HepG2 (cell line): Measurements from ENCODE around the gene ARG1. TPM values are rescaled to one million over a fixed set of nuclear protein-coding genes. Genes with fewer than 3 reads are reported as not detected.

Experiments used
- CCAR2 ChIP-seq: fragments of 200-400 bp; formaldehyde crosslinking; optimal IDR thresholded peaks from 2 replicates; pipeline ENCODE3; 2018; ENCODE audit warnings: low read depth, mild to moderate bottlenecking, low read length, moderate library complexity
- CREM ChIP-seq, 2 experiments: sonication (generic) in 1 of 2; formaldehyde crosslinking in 1 of 2; IDR thresholded peaks; 2 replicates each; pipeline versions ENCODE4 v1.4.0 to v1.6.1; 2016 to 2020; ENCODE audit warnings: antibody characterized with exemption in 1 of 2, mild to moderate bottlenecking in 1 of 2, missing genetic modification reagents in 1 of 2
- ELF3 ChIP-seq: IDR thresholded peaks from 2 replicates; pipeline ENCODE4 v1.6.1; 2016; ENCODE audit warnings: missing genetic modification reagents, missing compliant biosample characterization
- ETV5 ChIP-seq: IDR thresholded peaks from 2 replicates; pipeline ENCODE4 v1.6.1; 2018; ENCODE audit warnings: missing biosample characterization, missing genetic modification reagents, inconsistent platforms, borderline replicate concordance
- FOXA1 ChIP-seq, 2 experiments: fragments of 450-650 bp in 1 of 2; sonication (generic) in 1 of 2; formaldehyde crosslinking in 1 of 2; IDR thresholded peaks; 2 replicates each; pipeline versions ENCODE4 v1.4.0 to v1.6.1; 2016 to 2020; ENCODE audit warnings: missing genetic modification reagents in 1 of 2
- GFI1 ChIP-seq: sonication (generic); formaldehyde crosslinking; IDR thresholded peaks from 2 replicates; pipeline ENCODE4 v1.5.0; 2020; ENCODE audit warnings: missing genetic modification reagents, mild to moderate bottlenecking, borderline replicate concordance
- IRX3 ChIP-seq: sonication (generic); formaldehyde crosslinking; IDR thresholded peaks from 2 replicates; pipeline ENCODE4 v1.8.1; 2023; ENCODE audit warnings: mild to moderate bottlenecking, low read depth, missing genetic modification reagents, borderline replicate concordance
- KDM3A ChIP-seq: IDR thresholded peaks from 2 replicates; pipeline ENCODE4 v1.6.1; 2018; ENCODE audit warnings: low read depth, missing compliant biosample characterization
- KDM5B ChIP-seq: sonication (generic); formaldehyde crosslinking; IDR thresholded peaks from 2 replicates; pipeline ENCODE4 v1.4.0; 2020; ENCODE audit warnings: missing genetic modification reagents, mild to moderate bottlenecking, borderline replicate concordance
- PHF21A ChIP-seq: sonication (generic); formaldehyde crosslinking; IDR thresholded peaks from 2 replicates; pipeline ENCODE4 v1.5.0; 2020; ENCODE audit warnings: mild to moderate bottlenecking, missing genetic modification reagents
- POLR2AphosphoS5 ChIP-seq: IDR thresholded peaks from 2 replicates; pipeline ENCODE4 v1.6.1; 2012; ENCODE audit warnings: low read depth, low read length
- RCOR2 ChIP-seq: IDR thresholded peaks from 2 replicates; pipeline ENCODE4 v1.6.1; 2016; ENCODE audit warnings: missing biosample characterization, missing genetic modification reagents
- RELA ChIP-seq: sonication (generic); formaldehyde crosslinking; IDR thresholded peaks from 2 replicates; pipeline ENCODE4 v1.4.0; 2020; ENCODE audit warnings: missing genetic modification reagents
- SRSF9 ChIP-seq: fragments of 200-400 bp; formaldehyde crosslinking; IDR thresholded peaks from 2 replicates; pipeline ENCODE4 v1.6.1; 2018; ENCODE audit warnings: borderline replicate concordance, mild to moderate bottlenecking, low read depth, low read length; ENCODE audit not compliant: insufficient read depth, poor library complexity, severe bottlenecking
- ZFP36L1 ChIP-seq: sonication (generic); formaldehyde crosslinking; IDR thresholded peaks from 2 replicates; pipeline ENCODE4 v1.8.0; 2022; ENCODE audit warnings: mild to moderate bottlenecking, missing genetic modification reagents, moderate library complexity
- ZNF563 ChIP-seq: sonication (generic); formaldehyde crosslinking; IDR thresholded peaks from 2 replicates; pipeline ENCODE4 v1.8.0; 2022; ENCODE audit warnings: mild to moderate bottlenecking, moderate library complexity, missing genetic modification reagents
- ZNF775 ChIP-seq: sonication (generic); formaldehyde crosslinking; IDR thresholded peaks from 2 replicates; pipeline ENCODE4 v1.4.0; 2020; ENCODE audit warnings: missing genetic modification reagents, mild to moderate bottlenecking, moderate library complexity, borderline replicate concordance
- polyA plus RNA-seq, 8 experiments: library from polyadenylated mRNA; depleted of rRNA in 3 of 8; stranded (reverse) in 7 of 8; unstranded in 1 of 8; fragments of >200 nt; fragmentation: Illumina TruSeq in 4 of 8; extraction: Trizol in 4 of 8; gene quantifications; 2 replicates each; pipeline versions ENCODE4 v1.2.1 to v1.2.3, GENCODE V29; 2011 to 2016; ENCODE audit warnings: low read depth in 4 of 8, missing spikeins in 1 of 8, mixed read lengths in 1 of 8; ENCODE audit not compliant: insufficient read depth in 1 of 8
- total RNA-seq, 5 experiments: library from RNA; depleted of rRNA; stranded (reverse); fragments of >200 nt; fragmentation: Illumina TruSeq; extraction: Trizol; gene quantifications; 2 replicates each; pipeline ENCODE4 v1.2.3, GENCODE V29; 2016; ENCODE audit warnings: low read depth in 1 of 5
- TF ChIP-seq, protein P1 (sequence below): sonication (generic); formaldehyde crosslinking; IDR thresholded peaks from 2 replicates; pipeline ENCODE4 v1.4.0; 2020; ENCODE audit warnings: missing genetic modification reagents, mild to moderate bottlenecking, borderline replicate concordance
- TF ChIP-seq, protein P2 (sequence below): IDR thresholded peaks from 2 replicates; pipeline ENCODE4 v1.6.1; 2012; ENCODE audit warnings: low read depth, low read length, improper control_type of control experiment
- TF ChIP-seq, protein P3 (sequence below): sonication (generic); formaldehyde crosslinking; IDR thresholded peaks from 2 replicates; pipeline ENCODE4 v1.4.0; 2020; ENCODE audit warnings: missing genetic modification reagents, borderline replicate concordance

ARG1 gene
- total and polyA plus RNA-seq, 2 of the 13 experiments (the other 11 are each of a cell fraction or from before 2014, with no cell fraction given), result 2.2 to 11.2 TPM

DNA sequence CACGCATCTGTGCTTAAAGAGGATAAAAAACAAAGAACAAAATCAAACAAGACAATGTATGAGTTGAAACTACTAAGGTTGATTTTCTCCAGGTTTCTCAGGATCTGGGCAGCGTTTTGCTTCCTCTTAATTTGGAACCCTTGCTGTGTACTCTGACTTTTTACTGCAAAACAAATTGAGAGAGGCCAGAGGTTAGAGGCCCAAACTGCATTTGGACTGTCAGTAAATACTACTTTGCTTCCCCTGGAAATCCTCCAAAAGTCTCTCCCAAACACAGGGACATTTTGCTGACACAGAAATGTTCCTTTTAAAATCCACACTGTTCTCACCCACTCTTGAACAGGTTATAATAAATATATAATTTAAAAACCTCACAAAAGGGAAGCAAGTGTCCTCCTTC lies 1.1 kb downstream of the ARG1 start (continued):
- TF ChIP-seq KDM5B, result no peak
- no peak for TF ChIP-seq SRSF9
- peak; percentile 91 for TF ChIP-seq ELF3 (CRISPR knock-in tag)
- TF ChIP-seq, protein P1, sequence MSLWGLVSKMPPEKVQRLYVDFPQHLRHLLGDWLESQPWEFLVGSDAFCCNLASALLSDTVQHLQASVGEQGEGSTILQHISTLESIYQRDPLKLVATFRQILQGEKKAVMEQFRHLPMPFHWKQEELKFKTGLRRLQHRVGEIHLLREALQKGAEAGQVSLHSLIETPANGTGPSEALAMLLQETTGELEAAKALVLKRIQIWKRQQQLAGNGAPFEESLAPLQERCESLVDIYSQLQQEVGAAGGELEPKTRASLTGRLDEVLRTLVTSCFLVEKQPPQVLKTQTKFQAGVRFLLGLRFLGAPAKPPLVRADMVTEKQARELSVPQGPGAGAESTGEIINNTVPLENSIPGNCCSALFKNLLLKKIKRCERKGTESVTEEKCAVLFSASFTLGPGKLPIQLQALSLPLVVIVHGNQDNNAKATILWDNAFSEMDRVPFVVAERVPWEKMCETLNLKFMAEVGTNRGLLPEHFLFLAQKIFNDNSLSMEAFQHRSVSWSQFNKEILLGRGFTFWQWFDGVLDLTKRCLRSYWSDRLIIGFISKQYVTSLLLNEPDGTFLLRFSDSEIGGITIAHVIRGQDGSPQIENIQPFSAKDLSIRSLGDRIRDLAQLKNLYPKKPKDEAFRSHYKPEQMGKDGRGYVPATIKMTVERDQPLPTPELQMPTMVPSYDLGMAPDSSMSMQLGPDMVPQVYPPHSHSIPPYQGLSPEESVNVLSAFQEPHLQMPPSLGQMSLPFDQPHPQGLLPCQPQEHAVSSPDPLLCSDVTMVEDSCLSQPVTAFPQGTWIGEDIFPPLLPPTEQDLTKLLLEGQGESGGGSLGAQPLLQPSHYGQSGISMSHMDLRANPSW (CRISPR knock-in tag), result 0 out of 2 replicates have a peak, but pooled peaks have one; percentile 72
- TF ChIP-seq POLR2AphosphoS5, result peak; percentile 34; the same call in 1 of the 2 replicates
- TF ChIP-seq CCAR2, result no peak
- TF ChIP-seq, protein P2, sequence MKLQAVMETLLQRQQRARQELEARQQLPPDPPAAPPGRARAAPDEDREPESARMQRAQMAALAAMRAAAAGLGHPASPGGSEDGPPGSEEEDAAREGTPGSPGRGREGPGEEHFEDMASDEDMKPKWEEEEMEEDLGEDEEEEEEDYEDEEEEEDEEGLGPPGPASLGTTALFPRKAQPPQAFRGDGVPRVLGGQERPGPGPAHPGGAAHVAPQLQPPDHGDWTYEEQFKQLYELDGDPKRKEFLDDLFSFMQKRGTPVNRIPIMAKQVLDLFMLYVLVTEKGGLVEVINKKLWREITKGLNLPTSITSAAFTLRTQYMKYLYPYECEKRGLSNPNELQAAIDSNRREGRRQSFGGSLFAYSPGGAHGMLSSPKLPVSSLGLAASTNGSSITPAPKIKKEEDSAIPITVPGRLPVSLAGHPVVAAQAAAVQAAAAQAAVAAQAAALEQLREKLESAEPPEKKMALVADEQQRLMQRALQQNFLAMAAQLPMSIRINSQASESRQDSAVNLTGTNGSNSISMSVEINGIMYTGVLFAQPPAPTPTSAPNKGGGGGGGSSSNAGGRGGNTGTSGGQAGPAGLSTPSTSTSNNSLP, result no peak
- TF ChIP-seq GFI1 (CRISPR knock-in tag), result peak; percentile 34; the same call in 1 of the 2 replicates
- peak; percentile 35; the same call in 1 of the 2 replicates for TF ChIP-seq RCOR2 (CRISPR knock-in tag)
- TF ChIP-seq ZNF563 (CRISPR knock-in tag), result no peak
- TF ChIP-seq ZFP36L1 (CRISPR knock-in tag), result no peak
- TF ChIP-seq FOXA1 (IDR thresholded peaks at IDR 0.05), result no peak
- peak; percentile 81 for TF ChIP-seq FOXA1 (CRISPR knock-in tag; IDR thresholded peaks at IDR 0.05)
- TF ChIP-seq, protein P3, sequence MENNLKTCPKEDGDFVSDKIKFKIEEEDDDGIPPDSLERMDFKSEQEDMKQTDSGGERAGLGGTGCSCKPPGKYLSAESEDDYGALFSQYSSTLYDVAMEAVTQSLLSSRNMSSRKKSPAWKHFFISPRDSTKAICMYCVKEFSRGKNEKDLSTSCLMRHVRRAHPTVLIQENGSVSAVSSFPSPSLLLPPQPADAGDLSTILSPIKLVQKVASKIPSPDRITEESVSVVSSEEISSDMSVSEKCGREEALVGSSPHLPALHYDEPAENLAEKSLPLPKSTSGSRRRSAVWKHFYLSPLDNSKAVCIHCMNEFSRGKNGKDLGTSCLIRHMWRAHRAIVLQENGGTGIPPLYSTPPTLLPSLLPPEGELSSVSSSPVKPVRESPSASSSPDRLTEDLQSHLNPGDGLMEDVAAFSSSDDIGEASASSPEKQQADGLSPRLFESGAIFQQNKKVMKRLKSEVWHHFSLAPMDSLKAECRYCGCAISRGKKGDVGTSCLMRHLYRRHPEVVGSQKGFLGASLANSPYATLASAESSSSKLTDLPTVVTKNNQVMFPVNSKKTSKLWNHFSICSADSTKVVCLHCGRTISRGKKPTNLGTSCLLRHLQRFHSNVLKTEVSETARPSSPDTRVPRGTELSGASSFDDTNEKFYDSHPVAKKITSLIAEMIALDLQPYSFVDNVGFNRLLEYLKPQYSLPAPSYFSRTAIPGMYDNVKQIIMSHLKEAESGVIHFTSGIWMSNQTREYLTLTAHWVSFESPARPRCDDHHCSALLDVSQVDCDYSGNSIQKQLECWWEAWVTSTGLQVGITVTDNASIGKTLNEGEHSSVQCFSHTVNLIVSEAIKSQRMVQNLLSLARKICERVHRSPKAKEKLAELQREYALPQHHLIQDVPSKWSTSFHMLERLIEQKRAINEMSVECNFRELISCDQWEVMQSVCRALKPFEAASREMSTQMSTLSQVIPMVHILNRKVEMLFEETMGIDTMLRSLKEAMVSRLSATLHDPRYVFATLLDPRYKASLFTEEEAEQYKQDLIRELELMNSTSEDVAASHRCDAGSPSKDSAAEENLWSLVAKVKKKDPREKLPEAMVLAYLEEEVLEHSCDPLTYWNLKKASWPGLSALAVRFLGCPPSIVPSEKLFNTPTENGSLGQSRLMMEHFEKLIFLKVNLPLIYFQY (CRISPR knock-in tag), result peak; percentile 88; the same call in 1 of the 2 replicates
- peak; percentile 56 for TF ChIP-seq PHF21A (CRISPR knock-in tag)
- peak; percentile 74; the same call in 1 of the 2 replicates for TF ChIP-seq ETV5 (CRISPR knock-in tag)
- no peak for TF ChIP-seq IRX3 (CRISPR knock-in tag)
- TF ChIP-seq KDM3A, result 0 out of 2 replicates have a peak, but pooled peaks have one; percentile 52
- peak; percentile 81 for TF ChIP-seq CREM (IDR thresholded peaks at IDR 0.05)
- no peak for TF ChIP-seq CREM (CRISPR knock-in tag; IDR thresholded peaks at IDR 0.05)
- no peak for TF ChIP-seq RELA (CRISPR knock-in tag)
- no peak for TF ChIP-seq ZNF775
